NOMO-1 treated with DMSO at 0.1 percent for 48 hours (cell line): ENCODE data around the gene PRR29.

ENCODE experiments used
- DNase-seq: peaks from one replicate; lab custom pipeline; 2025; ENCODE audit not compliant: unreplicated experiment; lab: John Stamatoyannopoulos, UW

The PRR29 gene

GRCh38 chr17:63998050-63998720, at the start of gene PRR29:
Gene PRR29 (plus strand): TSS chr17:63998351. CDS start chr17:63998365, 14 bp downstream.
- DNase-seq: peak; percentile 25

DNA sequence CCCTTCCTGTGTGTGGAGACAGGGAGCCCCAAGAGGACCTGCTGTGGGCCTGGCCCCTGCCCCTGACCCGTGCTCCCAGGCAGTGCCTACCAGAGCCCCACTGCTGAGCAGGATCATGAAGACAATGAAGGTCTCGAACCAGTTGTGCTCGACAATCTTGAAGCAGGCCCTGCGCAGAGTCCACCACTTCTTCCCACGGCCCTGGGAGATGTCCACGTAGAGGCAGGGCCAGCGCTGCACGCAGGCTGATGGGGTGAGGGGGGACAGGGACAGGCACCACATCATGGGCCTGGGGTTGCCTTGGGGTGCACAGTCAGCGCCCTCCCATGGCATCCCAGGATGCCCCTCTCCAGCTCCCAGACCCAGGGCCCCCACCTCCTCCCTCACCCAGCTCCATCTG, 49.6 kb upstream of the PRR29 start:
- DNase-seq: no peak

DNA sequence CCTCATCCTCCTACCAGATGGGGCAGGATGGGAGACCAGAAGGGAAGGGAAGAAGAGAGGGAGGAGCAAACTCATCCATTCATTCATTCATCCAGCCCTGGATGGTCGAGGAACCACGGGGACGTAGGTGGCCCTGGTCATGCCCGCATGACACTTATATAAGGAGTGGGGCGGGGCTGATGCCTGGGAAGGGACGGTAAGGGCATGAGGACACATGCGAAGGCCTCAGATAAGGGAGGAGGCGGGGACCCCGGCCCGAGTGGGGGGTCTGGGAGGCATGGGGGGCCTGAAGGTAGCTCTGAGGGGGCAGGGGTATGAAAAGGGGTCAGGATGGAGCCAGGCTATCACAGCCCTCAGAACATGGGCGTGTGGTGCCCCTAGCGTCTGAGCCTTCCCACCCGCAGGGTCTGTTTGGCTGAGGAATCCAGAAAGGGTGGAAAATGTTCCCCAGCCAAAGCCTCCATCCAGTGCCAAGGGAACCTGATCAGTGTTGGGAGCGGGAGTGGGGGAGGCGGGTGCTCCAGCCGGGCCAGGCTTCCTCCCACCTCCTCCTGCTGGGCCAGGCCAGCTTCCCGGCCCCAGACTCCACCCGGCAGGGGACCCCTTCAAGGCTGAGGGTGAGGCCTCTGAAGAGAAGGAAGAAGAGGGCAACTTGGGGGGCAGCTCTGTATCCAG, 48.4 kb upstream of the PRR29 start:
- DNase-seq: no peak

DNA sequence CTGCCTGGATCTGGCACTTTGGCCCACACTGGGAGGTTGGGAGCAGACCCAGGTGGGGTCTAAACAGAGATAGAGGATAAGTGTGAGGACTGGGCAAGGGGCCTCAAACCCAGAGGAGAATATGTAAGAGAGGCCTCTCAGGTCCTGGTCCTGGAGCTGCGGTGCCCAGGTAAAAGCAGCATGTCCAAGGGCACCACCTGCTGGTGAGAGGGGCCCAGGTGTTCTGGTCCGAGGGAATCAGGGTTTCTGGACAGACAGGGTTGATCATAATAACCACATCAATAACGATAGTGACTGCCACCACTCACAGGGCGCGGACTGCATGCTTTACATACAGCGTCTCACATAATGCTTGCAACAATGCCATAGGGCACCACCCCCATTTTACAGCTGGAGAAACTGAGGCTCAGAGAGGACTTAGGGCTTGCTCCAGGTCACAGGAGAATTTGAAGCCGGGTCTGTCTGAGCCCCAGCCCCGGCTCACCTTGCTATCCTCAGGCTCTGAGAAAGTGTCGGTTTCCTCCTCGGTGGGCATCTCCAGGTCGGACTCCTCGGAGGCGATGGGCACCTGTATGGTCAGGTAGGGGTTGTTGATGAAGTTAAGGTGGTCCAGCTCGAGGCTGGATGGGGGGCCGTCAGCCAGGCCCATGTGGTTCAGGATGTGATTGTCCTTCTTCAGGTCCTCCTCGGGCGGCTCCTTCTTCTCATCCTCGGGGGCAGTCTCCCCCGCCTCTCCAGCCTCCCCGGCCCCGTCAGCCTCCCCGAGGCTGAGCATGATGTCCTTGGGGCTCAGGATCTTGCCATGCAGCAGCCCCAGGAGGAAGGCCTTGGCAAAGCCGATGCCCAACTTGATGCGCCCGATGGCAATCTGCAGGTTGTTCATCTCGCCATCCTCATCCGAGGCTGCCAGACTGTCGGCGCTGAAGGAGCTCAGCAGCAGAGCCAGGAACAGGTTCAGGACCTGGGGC, 46.9 kb upstream of the PRR29 start:
- DNase-seq: no peak

DNA sequence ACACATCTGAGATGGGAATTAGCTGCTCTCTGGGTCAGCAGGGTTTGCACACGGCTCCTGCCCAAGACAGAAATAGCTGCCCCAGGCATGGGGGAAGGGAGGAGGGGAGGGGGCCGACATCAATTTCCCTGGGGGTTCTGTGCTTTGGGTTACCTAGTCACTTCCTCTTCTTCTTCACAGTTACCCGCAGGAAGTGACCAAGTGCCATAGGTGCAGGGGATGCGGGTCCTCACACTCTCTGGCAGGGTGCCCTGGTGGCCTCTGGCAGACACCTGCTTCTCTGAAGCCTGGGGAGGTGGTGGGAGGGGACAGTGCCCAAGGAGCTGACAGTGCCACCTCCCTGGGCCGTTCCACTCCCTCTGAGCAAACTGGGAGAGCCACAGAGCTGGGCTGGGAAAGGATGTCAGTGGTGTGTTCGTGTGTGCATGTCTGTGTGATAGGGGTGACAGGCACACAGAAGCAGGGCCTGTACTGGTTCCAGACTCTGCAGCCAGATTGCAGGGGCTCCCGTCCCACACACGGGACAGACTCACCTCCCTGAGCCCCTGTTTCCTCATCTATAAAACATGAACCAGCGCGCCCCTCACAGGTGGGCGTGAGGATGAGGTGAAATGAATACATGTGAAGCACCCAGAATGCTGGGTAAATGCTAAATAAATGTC, 43.6 kb upstream of the PRR29 start:
- no peak for DNase-seq

GRCh38 chr17:63955232-63955631, 42.9 kb upstream of the PRR29 start:
- DNase-seq: no peak

DNA sequence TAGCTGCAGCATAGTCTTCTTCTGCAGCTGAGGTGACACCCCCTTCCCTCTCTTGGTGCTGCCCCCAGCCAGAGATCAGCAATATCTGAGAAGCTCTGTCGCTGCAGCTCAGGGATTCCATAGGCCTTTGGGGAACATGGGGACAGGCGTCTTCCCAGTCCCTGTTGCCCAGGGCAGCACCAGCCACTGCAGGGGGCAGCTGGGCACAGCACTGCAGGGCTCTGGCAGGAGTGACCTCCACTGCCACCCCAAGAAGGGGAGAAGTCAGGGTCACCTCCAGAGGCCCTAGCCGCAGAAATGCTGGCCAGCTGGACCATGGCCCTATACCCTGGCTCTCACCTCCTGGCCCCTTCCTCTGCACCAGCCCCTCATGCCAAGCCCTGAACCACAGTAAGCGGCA, 42.4 kb upstream of the PRR29 start:
- DNase-seq: no peak

DNA sequence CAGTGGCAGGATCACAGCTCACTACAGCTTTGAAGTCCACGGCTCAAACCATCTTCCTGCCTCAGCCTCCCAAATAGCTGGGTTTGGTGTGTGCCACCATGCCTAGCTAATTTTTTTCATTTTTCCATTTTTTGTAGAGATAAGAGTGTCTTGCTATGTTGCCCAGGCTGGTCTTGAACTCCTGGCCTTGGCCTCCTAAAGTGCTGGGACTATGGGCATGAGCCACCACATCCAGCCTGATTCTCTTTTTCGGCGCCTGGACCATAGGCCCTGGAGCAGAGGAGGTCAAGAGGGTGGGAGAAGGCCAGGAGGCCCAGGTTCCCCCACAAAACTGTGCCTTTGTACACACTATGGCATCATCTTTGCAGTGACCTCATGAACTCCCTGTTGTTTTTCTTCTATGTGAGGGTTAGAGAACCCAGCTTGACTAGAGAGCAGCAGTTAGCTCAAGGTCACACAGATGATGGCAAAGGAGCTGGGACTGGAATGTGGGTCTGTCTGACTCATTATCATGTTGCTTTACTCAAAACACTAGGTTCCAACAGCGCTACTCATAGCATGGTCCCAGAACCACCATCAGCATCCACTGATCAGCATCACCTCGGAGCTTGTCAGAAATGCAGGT, 41.7 kb upstream of the PRR29 start:
- no peak for DNase-seq

DNA sequence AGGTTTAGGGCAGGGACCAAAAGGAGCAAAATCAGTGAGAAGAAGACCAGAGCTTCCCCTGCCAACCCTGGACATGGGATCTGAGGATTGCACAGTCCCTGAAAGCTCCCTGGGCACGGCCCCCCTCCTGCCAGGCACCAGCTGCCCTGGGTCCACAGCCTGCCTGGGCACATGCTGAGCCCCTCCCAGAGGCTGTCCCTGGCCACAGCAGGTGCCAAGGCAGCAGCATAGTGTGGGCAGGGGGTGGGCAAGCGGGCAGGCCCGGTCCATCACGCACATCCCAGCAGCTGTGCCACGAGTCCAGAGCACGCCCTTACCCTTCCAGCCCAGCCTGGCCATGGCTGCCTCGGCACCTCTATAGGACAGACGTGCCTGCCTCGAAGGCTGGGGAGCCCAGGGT, 38.1 kb upstream of the PRR29 start:
- DNase-seq: no peak

GRCh38 chr17:63960430-63960829, 37.7 kb upstream of the PRR29 start:
- DNase-seq: no peak

DNA sequence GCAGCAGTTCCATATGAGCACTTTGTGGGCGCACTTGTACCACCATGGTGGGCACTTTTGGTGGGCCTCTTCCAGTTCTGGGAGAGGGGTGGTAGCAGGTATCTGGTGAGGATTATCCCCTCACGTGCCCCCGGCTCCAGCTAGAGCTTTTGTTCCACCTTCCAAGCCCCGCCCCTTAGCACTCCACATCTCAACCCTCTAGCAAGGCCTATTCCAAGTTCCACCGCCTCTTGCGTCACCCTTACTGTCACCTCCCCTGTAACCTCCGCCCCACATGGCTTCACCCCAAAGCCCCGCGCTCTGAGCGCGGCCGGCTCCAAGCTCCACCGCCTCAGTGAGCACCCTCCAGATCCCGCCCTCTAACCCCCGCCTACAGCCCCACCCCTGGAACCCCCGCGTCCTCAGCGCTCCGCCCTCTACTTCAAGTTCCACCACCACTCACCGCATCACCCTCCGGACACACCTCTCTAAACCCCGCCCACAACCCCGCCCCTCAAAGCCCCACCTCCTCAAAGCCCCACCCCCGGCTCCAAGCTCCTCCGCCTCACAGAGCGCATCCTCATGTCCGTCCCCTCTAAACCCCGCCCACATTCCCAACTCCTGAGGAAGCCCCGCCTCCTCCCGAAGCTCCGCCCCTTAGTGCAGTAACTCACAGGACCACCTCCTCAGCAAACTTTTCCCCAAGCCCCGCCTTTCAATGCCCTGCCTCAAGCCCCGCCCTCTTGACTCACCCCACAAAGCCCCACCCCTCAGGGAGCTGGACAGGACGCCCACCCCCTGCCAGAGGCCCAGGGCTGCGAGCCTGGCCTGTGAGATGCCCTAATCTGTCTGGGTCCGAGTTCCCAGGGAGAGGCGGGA, 36.6 kb upstream of the PRR29 start:
- peak; percentile 62 for DNase-seq

DNA sequence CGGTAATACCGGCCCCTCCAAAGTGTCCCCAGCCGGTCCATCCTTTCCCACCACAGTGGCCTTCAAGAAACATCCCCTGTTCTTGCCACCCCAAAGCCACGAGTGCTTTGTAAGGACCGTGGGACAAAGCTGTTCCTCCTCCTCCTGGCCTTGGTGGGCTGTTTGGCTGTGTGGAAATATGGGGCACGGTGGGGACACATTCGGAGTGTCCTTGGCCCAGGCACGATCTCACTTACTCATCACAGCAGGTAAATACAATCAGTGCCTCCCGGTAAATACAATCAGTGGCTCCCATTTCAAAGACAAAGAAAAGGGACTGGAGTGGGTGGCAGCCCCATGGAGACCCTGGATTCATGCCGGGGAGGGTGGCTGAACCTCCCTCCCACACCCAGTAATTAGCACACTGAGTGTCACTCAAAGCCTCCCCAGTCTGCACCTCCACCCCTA, 35.8 kb upstream of the PRR29 start:
- no peak for DNase-seq

DNA sequence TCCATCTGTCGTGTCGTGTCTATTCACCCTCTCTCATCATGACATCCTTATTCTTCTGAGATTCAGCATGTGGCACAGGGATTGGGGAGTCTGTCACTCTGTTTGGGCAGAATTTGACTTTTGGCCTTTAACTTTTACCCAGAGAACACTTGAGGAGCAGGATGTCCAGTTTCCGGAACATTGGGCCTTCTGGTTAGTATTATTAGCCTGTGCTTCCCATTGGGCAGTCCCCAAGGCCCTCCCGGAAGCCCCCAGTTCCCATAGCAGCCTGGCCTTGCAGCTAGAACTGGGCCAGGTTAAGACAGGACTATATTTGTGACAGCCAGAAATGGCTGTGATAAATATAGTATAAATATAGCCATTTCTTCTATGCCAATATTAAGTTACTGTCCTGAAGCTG, 35.0 kb upstream of the PRR29 start:
- no peak for DNase-seq

GRCh38 chr17:63966646-63967264, 31.4 kb upstream of the PRR29 start:
- no peak for DNase-seq

GRCh38 chr17:63967953-63968352, 30.2 kb upstream of the PRR29 start:
- no peak for DNase-seq

DNA sequence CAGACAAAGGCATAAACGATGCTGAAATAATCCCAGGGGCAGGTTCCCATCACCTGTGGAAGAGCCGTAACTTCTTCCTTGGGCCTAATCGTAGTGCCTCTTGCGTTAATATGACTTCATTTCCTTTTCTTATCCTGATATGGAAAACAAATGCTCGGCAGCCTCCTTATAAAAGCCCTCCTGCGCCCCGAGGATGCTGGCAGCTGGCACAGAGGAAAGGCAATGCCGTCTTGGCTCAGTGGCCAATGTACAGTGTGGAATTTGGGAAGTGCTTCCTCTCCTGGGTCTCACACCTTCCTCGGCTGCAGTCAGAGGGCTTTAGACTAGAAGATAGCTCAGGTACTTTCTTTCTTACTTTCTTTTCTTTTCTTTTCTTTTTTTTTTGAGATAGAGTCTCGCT, 28.9 kb upstream of the PRR29 start:
- no peak for DNase-seq

DNA sequence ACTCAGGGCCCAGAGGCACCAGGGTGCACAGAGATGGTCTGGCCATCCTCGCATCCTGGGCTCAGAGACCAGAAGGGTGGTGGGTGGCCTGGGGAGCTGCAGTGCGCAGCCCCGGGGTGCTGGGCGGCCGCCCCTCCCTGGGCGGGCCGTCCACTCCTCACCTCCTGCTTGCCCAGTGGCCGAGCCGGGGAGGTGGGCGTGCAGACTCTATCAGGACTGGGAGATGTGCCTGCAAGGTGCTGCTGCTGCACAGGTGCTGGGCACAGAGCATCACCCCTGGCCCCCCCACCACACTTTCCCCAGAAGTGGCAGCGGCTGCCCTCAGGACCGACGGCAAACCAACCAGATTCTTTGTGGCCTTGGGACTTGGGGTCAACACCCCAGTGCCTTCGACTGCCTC, 25.4 kb upstream of the PRR29 start, which contains the start of gene SCN4A:
Gene SCN4A (minus strand): TSS at position 123 of the 400 bp plus-strand sequence. CDS start 77 bp downstream, at position 46.
- DNase-seq: no peak

- DNase-seq: no peak
Observed at GRCh38 chr17:63973247-63973646, 24.9 kb upstream of the PRR29 start.

DNA sequence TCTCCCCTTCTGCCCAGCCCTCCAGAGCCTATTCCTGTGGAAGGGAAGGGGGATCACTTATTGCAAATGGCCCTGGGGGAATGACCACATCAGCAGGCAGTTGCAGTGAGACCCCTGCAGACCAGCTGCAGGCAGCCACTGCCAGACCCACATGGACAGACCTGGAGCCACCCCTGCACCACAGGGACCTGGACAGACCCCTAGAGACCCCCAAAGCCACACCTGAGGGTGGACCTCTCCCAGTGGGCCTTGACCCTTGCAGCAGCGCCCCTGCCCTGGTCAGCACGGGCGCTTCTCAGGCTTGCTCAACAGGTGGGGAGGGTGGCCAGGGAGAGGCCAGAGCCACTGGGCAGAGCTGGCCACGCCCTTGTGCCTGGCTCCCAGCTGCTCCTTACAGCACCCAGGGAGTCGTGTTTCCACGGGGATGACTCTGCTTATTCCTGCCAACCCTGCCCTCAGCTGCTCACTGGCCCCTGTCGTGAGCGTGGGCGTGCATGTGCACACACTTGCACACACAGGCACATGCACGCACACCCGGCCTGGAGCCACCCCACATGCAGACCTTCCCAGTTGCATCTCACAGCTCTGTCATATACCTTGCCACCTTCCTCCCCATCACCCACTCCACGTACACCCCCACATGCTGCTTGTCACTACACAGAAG, 24.1 kb upstream of the PRR29 start:
- no peak for DNase-seq
